GM10266 (cell line): ENCODE data around the gene LIMS2.

Source experiments
- DNase-seq: peaks from one replicate; pipeline ENCODE4 v3.0.0; 2012; ENCODE audit errors: extremely low spot score
- CTCF ChIP-seq: IDR thresholded peaks from 2 replicates; pipeline ENCODE4 v1.5.1; 2012; ENCODE audit warnings: mild to moderate bottlenecking, low read depth; ENCODE audit not compliant: control insufficient read depth, insufficient read depth; ENCODE audit errors: missing control alignments

The LIMS2 gene

GRCh38 chr2:127597046-127597983 lies 78.0 kb downstream of the LIMS2 start:
- no peak for DNase-seq
- no peak for TF ChIP-seq CTCF

- DNase-seq = no peak
- TF ChIP-seq CTCF = no peak
Observed at GRCh38 chr2:127596311-127597045, 78.9 kb downstream of the LIMS2 start.

GRCh38 chr2:127594116-127594591 lies 81.2 kb downstream of the LIMS2 start:
- no peak for DNase-seq
- TF ChIP-seq CTCF = no peak

GRCh38 chr2:127593228-127594115 lies 81.9 kb downstream of the LIMS2 start:
- TF ChIP-seq CTCF = no peak
- no peak for DNase-seq

GRCh38 chr2:127592761-127593227 lies 82.5 kb downstream of the LIMS2 start:
- TF ChIP-seq CTCF = no peak
- DNase-seq = no peak

- TF ChIP-seq CTCF = peak; percentile 90
- peak; percentile 88 for DNase-seq
Observed at GRCh38 chr2:127591221-127591923, 84.0 kb downstream of the LIMS2 start.
